Hepatocyte (in vitro differentiated cells): ENCODE measurements around the gene GABARAPL1.

ENCODE experiments used
- CTCF ChIP-seq: fragments of 200-600 bp; sonication (generic); IDR thresholded peaks from 2 replicates; pipeline ENCODE4 v1.5.1; 2016; ENCODE audit warnings: antibody characterized with exemption, mild to moderate bottlenecking; ENCODE audit not compliant: poor library complexity
- EZH2 ChIP-seq: fragments of 200-600 bp; sonication (generic); IDR thresholded peaks from 2 replicates; pipeline ENCODE4 v1.6.1; 2016; ENCODE audit warnings: antibody characterized with exemption, mild to moderate bottlenecking, borderline replicate concordance

GRCh38 chr12:10226731-10227130, 14.1 kb downstream of the GABARAPL1 start:
- no peak for TF ChIP-seq CTCF
- no peak for TF ChIP-seq EZH2
